ENCODE data around the gene SBK3. TPM values are rescaled to one million over a fixed set of nuclear protein-coding genes. Genes with fewer than 3 reads are reported as not detected.
"Not testable (repeated sequence)": the region's sequence is repeated elsewhere in the genome, so short reads cannot be mapped to it uniquely, and the experiment has no call there.

SBK3 gene, protein sequence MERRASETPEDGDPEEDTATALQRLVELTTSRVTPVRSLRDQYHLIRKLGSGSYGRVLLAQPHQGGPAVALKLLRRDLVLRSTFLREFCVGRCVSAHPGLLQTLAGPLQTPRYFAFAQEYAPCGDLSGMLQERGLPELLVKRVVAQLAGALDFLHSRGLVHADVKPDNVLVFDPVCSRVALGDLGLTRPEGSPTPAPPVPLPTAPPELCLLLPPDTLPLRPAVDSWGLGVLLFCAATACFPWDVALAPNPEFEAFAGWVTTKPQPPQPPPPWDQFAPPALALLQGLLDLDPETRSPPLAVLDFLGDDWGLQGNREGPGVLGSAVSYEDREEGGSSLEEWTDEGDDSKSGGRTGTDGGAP
- total RNA-seq = not detected

- no peak for DNase-seq
These were observed at the start of gene SBK3 for GRCh38 chr19:55545443-55545842. TSS of gene SBK3 (minus strand) at chr19:55545543. CDS start at chr19:55545543, 0 bp downstream.

- DNase-seq = no peak
These were observed 47.9 kb upstream of the SBK3 start for GRCh38 chr19:55593096-55593772.

DNA sequence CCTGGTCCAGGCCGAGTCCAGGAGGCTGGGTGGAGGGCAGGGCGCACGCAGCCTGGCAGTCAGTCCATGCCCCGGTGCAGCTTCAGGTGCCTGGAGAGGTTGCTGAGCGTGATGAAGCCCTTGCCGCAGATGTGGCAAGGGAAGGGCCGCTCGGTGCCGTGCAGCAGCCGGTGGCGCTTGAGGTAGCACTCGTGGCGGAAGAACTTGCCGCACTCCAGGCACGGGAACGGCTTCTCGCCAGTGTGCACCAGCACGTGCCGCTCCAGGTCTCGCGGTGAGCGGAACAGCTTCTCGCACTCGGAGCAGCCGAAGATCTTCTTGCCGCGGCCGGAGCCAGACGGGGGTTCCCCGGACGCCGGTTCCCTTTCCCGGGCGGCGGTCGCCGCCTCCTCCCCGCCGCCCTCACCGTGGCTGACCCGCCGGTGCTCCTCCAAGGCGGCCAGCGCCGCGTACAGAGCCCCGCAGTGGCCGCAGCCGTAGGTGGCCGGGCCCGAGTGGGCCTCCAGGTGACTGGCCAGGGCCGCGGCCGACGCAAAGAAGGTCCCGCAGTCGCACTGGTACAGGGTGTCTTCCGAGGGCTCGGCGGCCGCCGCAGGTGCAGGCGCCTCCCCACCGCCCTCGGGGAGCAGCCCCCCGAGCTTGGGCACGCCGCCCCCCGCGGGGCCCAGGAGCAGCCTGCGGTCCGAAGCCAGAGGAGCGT lies 47.2 kb upstream of the SBK3 start:
- DNase-seq = no peak

- DNase-seq = no peak
These were observed 46.2 kb upstream of the SBK3 start for GRCh38 chr19:55591555-55591954.

DNA sequence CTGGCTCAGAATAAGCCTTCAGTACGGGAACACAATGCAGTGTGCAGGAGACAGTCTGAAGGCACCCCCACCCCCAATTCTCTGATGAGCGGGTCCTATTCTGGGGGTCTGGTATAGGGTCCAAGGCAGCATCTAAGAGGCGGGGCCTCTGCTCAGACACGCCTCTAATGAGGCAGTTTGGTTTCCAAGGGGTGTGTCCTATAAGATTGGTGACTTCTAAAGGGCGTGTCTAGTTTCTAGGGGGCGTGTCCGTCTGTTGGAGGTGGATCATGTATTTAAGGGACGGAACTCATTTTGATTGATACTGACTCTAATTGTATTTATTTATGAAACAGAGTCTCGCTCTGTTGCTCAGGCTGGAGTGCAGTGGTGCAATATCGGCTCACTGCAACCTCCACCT lies 45.3 kb upstream of the SBK3 start:
- no peak for DNase-seq

- no peak for DNase-seq
These were observed 44.8 kb upstream of the SBK3 start for GRCh38 chr19:55590109-55590508.

- DNase-seq = no peak
These were observed 43.4 kb upstream of the SBK3 start for GRCh38 chr19:55588738-55589137.

GRCh38 chr19:55586976-55587668 lies 41.8 kb upstream of the SBK3 start:
- peak; percentile 85 for DNase-seq

DNA sequence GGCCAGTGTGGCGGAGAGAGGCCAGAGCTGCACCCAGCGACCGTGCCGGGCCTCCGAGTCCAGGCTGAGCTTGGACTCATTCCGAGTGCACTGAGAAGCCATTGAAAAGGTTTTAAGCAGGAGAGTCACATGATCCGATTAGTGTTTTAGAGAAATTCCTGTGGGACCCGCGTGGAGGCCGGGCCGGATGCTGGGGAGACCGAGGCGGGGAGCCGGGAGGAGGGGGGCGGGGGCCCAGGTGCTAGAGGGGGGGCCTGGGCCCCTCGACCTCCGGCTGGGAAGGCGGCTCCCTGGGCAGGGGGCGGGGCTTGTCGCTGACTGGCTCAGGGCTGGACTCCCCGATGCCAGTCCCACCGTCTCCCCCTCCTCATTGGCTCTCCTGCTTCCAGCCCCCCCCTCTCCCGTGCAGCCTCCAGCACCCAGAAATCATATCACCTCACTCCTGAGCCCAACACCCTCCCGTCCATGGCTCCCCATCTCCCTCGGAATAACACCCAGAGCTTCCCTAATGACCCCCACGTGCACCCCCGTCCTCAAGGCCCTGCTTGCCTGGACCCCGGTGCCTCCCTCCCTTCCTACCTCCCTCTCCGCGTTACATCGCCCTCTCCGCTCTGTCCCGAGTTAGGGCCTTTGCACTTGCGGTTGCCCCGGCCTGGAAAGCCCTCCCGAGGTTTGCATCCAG lies 40.5 kb upstream of the SBK3 start:
- DNase-seq = no peak

DNA sequence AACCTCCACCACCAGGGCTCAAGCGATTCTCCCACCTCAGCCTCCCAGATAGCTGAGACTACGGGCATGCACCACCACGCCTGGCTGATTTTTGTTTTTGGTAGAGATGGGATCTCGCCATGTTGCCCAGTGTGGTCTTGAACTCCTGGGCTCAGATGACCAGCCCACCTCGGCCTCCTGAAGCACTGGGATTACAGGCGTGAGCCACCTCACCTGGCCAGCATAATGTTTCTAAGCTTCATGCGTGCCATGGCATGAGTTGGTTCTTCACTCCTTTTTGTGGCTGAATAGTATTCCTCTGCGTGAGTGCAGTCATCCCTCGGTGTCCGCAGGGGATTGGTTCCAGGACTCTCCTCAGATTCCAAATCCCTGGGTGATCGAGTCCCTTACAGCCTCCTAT lies 39.5 kb upstream of the SBK3 start:
- no peak for DNase-seq

DNA sequence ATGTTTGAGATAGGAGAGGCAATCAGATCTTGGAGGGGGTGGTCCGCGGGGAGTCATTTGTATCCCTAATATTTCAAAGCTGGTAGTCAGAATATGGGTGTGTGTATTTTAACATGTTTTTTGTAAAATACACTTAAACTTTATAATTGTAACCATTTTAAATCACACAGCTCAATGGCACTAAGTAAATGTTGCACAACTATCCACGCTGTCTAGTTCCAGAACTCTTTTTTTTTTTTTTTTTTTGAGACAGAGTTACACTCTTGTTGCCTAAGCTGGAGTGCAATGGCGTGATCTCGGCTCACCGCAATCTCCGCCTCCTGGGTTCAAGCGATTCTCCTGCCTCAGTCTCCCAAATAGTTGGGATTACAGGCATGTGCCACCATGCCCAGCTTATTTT lies 38.6 kb upstream of the SBK3 start:
- not testable (repeated sequence) for DNase-seq

GRCh38 chr19:55582284-55582683 lies 36.9 kb upstream of the SBK3 start:
- not testable (repeated sequence) for DNase-seq

DNA sequence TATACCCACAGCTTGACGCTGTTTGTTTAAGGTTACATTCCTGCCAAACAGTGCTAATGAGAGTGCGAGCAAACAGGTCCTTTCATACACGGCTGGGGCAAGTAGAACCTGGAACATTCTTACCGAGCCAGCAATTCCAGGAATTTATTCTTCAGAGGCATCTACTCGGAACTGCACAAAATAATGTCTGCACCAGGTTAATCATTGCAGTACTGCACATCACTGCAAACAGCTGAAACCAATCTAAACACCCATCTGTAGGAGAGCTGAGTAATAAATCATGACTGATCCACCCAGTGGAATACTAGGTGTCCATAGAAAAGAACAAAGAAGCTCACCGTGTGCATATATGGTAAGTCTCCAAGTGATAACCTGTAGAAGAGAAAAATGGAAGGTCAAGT lies 36.5 kb upstream of the SBK3 start:
- no peak for DNase-seq

DNA sequence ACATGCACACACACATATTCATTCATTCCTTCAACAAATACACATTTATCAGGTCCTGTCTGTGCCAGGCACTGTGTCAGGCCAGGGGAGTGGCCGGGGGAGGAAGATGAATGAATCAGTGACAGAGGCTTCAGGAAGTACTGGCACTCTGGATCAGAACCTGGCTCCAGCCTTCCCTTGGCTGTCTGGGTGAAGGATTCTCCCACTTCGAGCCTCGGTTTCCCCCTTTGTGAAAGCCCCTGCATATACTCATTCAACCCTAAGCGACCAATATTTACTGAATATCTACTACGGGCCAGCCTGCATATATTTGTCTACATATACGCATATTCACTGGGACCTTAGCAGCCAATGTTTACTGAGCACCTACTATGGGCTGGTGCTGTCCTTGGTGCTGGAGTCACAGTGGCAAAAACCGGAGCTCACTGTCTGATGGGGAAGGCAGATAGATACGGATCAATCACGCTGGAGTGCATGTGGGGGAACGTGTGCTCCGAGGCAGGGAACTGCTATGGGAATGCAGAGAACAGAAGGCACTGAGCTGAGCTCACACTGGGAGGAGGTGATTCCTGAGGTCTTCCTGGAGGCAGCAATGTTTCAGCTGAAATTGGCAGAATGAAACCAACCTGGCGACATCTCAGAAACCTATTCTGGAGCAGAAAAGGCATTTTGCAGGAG lies 35.9 kb upstream of the SBK3 start:
- no peak for DNase-seq

GRCh38 chr19:55580628-55581144 lies 35.3 kb upstream of the SBK3 start, which contains the start of gene ZNF579:
TSS of gene ZNF579 (minus strand) at chr19:55580848. CDS start at chr19:55579639, 1,209 bp downstream.
- peak; percentile 59 for DNase-seq

- DNase-seq = no peak
These were observed 34.7 kb upstream of the SBK3 start for GRCh38 chr19:55579766-55580621.

DNA sequence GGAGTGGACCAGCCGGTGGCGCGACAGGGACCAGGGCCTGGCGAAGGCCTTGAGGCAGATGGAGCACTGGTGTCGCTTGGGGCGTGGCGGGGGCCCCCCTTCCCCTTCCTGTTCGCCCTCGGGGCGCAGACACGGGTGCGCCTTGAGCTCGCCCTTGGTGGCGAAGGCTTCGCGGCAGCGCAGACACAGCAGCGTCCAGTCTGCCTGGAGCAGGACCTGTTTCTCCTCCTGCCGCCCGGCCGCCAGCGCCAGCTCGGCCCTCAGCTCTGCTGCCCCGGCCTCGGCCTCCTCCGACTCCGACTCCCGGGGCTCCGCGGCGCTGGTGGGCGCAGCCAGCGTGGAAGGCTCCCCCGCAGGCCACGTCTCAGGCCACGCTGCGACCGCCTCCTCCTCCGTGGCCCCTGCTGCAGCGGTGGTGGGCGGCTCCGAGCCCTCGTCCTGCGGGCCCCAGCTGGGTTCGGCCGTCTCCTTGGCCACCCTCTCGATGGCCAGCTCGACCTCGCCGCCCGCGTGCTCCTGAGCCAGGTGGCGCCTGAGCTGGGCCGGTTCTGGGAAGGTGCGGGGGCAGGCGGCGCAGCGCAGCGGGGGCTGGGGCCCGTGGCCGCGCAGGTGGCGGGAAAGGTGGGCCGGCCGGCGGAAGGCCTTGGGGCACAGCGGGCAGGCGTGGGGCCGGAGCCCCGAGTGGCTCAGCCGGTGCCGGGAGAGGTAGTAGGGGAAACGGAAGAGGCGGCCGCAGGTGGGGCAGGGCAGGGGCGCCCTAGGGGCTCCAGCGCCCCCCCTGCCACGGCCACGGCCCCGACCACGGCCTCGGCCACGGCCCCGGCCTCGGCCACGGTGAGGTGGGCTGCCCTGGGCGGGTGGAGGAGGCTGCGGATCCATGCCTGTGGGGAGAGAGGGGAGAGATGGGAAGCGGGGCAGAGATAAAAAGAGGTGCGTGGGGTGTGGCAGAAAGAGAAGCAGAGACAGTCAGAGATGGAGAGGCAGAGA lies 33.7 kb upstream of the SBK3 start:
- DNase-seq = no peak

- DNase-seq = no peak
These were observed 32.9 kb upstream of the SBK3 start for GRCh38 chr19:55578031-55578760.

DNA sequence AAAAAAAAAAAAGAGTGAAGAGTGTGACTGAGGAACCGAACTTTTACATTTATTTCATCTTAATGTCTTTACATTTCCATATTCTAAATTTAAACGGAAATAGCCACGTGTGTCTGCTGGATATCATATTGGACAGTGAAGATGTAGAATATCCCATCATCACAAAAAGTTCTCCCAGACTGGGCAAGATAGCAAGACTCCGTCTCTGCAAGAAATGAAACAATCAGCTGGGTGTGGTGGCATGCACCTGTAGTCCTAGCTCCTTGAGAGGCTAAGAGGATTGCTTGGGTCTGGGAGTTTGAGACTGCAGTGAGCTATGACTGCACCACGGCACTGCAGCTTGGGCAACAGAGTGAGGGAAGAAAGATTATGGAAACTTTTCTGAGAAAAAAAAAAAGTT lies 31.4 kb upstream of the SBK3 start:
- DNase-seq = no peak

All from effector CD4-positive, alpha-beta T cell (primary cell).